Measurements from ENCODE around the gene RENBP. TPM values are rescaled to one million over a fixed set of nuclear protein-coding genes. Genes with fewer than 3 reads are reported as not detected.
A peak's percentile ranks its signal among the peaks of the same experiment; 100 is the strongest.

The RENBP gene
- total and polyA plus RNA-seq, 4 donors: 7.0 to 11.6 (median 10.3) TPM

DNA sequence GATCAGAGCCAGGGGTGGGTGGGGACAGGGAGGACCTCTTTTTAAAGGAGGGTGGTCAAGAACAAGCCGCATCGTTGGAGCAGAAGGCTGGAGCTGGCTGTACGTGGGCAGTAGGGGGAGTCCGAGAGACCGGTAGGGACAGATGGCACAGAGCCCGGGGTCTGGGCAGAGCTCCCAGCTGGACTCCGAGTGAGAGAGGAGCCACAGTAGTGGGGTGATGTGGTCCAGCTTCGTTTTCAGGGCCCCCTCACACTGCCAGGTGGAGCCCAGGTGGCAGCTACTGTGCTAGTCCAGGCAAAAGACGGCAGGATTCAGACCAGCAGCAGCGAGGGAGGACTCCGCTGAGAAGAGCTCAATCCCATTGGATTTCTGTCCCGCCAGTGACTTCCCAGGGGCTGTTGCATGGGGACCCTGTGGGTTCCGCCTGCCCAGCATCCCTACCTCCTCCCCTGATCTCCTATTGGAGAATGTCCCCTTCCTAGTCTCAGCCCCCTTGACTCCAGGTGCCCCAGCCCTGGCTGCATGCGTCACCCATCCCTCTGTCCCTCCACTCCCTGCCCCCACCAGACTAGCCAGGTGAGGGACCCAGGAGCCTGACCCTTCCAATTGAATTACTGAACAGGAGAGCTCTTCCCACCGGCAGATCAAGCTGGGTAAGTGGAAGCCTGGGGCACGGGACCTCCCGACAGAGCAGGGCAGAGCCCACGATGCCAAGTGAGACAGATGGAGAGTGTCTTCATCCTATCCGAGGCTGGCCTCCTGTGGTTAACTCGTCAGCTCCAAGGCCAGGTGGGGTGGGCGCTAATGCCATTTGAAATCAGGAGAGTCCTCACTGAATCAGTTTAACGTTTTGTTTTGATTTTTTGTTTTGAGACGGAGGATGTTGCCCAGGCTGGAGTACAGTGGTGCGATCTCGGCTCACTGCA is 21.2 kb downstream of the RENBP start:
- peaks cover 10% of the 10 kb centered on the region for H3K27me3 ChIP-seq (ENCODE audit: control insufficient read depth, insufficient read depth, low read length)
- H3K27ac ChIP-seq (ENCODE audit: low read depth, low read length): no peak overlapping the region
- DNase-seq (ENCODE audit: low read depth in 4 of 6, low spot score in 6 of 6): peak in 2 of 6 donors; percentile 65 to 71
- H3K9me3 ChIP-seq (ENCODE audit: control insufficient read depth, insufficient read depth, low read length): no peaks in the 10 kb centered on the region
- WGBS (ENCODE audit: insufficient coverage): 50% methylated on average over 23 of the region's 25 CpGs
- peaks cover 59% of the 10 kb centered on the region for H3K4me1 ChIP-seq (ENCODE audit: control insufficient read depth, insufficient read depth, low read length)
- no peak overlapping the region for H3K4me3 ChIP-seq (ENCODE audit: low read depth, low read length)
- peaks cover 5% of the 10 kb centered on the region for H3K36me3 ChIP-seq (ENCODE audit: control insufficient read depth, insufficient read depth, low read length)

DNA sequence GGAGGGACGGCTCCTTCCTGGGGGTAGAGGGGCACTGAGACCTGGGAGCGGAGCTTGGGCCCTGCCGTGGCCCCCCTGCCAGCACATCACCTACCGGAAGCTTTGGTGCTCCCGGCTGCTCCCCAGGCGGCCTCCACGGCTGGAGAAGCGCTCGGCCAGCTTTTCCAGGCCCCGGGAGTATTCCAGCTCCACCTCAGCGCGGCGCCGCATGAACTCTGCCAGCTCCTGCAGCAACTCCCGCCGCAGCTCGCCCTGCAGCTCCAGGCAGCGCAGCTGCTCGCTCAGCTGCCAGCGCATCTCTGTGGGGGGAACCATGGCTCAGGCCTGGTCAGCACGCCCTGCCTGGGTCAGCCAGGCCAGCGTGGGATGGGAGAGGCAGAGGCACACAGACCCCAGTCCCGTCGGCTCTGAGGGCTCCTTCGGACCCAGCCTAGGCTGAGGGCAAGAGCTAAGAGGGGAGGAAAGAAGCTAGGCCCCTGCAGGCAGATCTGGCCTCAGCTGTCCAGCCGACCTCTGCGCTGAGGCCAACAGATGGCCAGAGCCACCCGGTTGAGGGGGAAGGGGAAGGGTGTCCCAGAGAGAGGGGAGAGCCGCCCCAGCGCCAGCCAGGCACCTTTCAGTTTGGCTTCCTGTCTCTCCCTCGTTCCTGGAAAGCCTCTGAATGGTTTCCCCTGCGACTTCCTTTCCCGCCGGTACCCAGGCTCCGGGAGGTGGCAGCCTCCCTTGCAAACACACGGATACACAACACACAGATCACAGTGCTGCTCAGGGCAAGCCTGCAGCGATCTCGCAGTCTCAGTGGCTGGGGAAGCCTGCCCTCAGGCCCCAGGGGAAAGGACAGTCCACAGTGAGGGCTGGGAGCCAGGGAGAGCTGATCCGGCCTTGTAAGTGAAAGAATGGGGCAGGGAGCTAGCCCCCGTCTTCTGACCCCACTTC is 22.7 kb downstream of the RENBP start:
- H3K4me3 ChIP-seq (ENCODE audit: low read depth, low read length): no peak overlapping the region
- 62% methylated on average over 37 of the region's 40 CpGs for WGBS (ENCODE audit: insufficient coverage)
- peaks cover 10% of the 10 kb centered on the region for H3K27me3 ChIP-seq (ENCODE audit: control insufficient read depth, insufficient read depth, low read length)
- H3K9me3 ChIP-seq (ENCODE audit: control insufficient read depth, insufficient read depth, low read length): no peaks in the 10 kb centered on the region
- DNase-seq (ENCODE audit: low read depth in 4 of 6, low spot score in 6 of 6): peak in 1 of 6 donors; percentile 46
- H3K36me3 ChIP-seq (ENCODE audit: control insufficient read depth, insufficient read depth, low read length): peaks cover 2% of the 10 kb centered on the region
- peaks cover 48% of the 10 kb centered on the region for H3K4me1 ChIP-seq (ENCODE audit: control insufficient read depth, insufficient read depth, low read length)
- no peak overlapping the region for H3K27ac ChIP-seq (ENCODE audit: low read depth, low read length)

DNA sequence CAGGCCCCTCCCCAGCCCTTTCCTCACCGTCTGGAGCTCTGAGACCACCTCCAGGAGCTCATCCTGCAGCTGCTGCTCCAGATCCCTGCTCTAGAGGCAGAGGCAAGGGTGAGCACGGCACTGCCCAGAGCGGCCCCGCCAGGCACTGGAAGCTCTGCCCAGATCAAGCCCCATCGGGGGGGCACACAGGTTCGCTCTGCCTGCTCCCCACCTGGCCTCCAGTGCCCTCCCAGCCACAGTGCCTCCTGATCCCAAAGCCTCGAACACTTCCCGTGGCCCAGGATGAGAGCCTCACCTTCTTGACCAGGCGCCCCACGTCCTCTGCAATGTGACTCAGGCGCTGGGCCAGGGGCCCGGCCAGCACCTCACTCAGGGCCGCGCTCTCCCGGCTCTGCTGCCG is 23.4 kb downstream of the RENBP start:
- 76% methylated on average over 16 of the region's 16 CpGs for WGBS (ENCODE audit: insufficient coverage)
- no peak overlapping the region for H3K4me3 ChIP-seq (ENCODE audit: low read depth, low read length)

DNA sequence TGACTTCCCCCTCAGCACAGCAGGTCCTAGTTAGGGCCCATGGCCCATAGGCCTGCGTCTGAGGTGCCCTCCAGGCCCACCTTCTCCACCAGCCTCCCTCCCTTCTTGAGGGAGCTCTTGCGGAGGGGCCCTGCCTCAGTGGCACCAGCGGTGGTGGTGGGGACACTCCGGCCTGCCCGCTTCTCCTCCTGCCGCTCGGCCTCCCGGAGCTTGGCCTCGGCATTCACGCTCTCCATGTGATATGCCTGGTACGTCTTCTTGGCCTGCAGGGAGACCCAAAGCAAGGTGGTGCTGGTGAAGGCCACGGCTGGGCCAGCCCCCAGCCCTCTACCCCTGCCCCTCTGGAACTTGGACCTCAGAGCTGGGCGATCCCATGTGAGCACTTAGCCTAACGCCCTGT is 23.9 kb downstream of the RENBP start:
- Histone ChIP-seq H3K36me3 (ENCODE audit: control insufficient read depth, insufficient read depth, low read length) (peaks cover 2% of the 10 kb centered on the region), H3K9me3 (ENCODE audit: control insufficient read depth, insufficient read depth, low read length) (no peaks in the 10 kb centered on the region), H3K4me3 (ENCODE audit: low read depth, low read length) (no peak overlapping the region), H3K27ac (ENCODE audit: low read depth, low read length) (no peak overlapping the region), H3K27me3 (ENCODE audit: control insufficient read depth, insufficient read depth, low read length) (peaks cover 8% of the 10 kb centered on the region), H3K4me1 (ENCODE audit: control insufficient read depth, insufficient read depth, low read length) (peaks cover 37% of the 10 kb centered on the region)
- no peak for DNase-seq (ENCODE audit: low read depth in 4 of 6, low spot score in 6 of 6)
- WGBS (ENCODE audit: insufficient coverage): 93% methylated on average over 12 of the region's 14 CpGs

More for the DNA sequence above, 23.4 kb downstream of the RENBP start:
- H3K27me3 ChIP-seq (ENCODE audit: control insufficient read depth, insufficient read depth, low read length): peaks cover 10% of the 10 kb centered on the region
- no peak overlapping the region for H3K27ac ChIP-seq (ENCODE audit: low read depth, low read length)
- peaks cover 42% of the 10 kb centered on the region for H3K4me1 ChIP-seq (ENCODE audit: control insufficient read depth, insufficient read depth, low read length)
- no peak for DNase-seq (ENCODE audit: low read depth in 4 of 6, low spot score in 6 of 6)
- peaks cover 2% of the 10 kb centered on the region for H3K36me3 ChIP-seq (ENCODE audit: control insufficient read depth, insufficient read depth, low read length)
- H3K9me3 ChIP-seq (ENCODE audit: control insufficient read depth, insufficient read depth, low read length): no peaks in the 10 kb centered on the region

DNA sequence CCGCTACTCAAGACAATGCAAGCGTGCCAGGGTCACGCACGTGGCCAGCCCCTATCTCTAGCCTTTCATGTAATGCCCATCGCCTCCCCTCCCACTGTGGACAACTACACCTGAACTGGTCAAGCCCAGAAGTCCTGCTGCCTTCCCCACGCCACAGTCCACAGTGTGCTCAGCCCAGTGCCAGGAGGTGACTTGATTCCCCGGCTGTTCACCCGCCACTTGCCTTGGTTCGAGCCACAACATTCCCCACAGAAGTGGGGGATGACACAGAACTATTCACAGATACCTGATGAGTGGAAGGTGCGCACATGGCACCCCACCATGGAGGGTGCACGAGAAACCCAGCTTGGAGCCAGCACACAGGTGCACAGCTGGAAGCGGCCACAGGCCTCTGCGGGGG is 25.2 kb downstream of the RENBP start:
- no peak overlapping the region for H3K4me3 ChIP-seq (ENCODE audit: low read depth, low read length)
- 91% methylated on average over 13 of the region's 13 CpGs for WGBS (ENCODE audit: insufficient coverage)
- no peak overlapping the region for H3K27ac ChIP-seq (ENCODE audit: low read depth, low read length)
- peaks cover 26% of the 10 kb centered on the region for H3K4me1 ChIP-seq (ENCODE audit: control insufficient read depth, insufficient read depth, low read length)
- DNase-seq (ENCODE audit: low read depth in 4 of 6, low spot score in 6 of 6): no peak
- no peaks in the 10 kb centered on the region for H3K9me3 ChIP-seq (ENCODE audit: control insufficient read depth, insufficient read depth, low read length)
- H3K36me3 ChIP-seq (ENCODE audit: control insufficient read depth, insufficient read depth, low read length): peaks cover 2% of the 10 kb centered on the region
- H3K27me3 ChIP-seq (ENCODE audit: control insufficient read depth, insufficient read depth, low read length): peaks cover 8% of the 10 kb centered on the region

DNA sequence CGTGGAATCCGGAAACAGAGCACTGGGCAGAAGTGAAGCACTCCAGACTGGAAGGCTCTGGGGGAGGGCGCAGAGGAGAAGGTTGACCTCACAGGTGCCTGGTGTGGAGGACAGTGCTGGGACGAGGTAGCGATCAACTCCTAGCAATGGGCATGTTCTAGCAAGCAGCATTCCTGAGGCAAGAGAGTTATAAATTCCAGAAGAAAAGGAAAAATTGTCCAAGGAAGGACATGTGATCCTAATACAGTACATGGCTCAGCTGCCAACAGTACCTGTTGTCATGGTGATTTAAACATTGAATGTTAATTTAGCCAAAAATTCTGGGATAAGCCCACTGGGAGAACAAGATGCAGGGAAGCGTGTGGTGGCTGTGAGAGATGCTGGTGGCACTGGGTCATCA is 26.6 kb downstream of the RENBP start:
- H3K4me3 ChIP-seq (ENCODE audit: low read depth, low read length): no peak overlapping the region
- no peaks in the 10 kb centered on the region for H3K9me3 ChIP-seq (ENCODE audit: control insufficient read depth, insufficient read depth, low read length)
- H3K27ac ChIP-seq (ENCODE audit: low read depth, low read length): no peak overlapping the region
- peaks cover 14% of the 10 kb centered on the region for H3K4me1 ChIP-seq (ENCODE audit: control insufficient read depth, insufficient read depth, low read length)
- 76% methylated on average over 6 of the region's 6 CpGs for WGBS (ENCODE audit: insufficient coverage)
- peaks cover 3% of the 10 kb centered on the region for H3K27me3 ChIP-seq (ENCODE audit: control insufficient read depth, insufficient read depth, low read length)
- H3K36me3 ChIP-seq (ENCODE audit: control insufficient read depth, insufficient read depth, low read length): peaks cover 8% of the 10 kb centered on the region
- peak in 1 of 6 donors; percentile 35 for DNase-seq (ENCODE audit: low read depth in 4 of 6, low spot score in 6 of 6)

DNA sequence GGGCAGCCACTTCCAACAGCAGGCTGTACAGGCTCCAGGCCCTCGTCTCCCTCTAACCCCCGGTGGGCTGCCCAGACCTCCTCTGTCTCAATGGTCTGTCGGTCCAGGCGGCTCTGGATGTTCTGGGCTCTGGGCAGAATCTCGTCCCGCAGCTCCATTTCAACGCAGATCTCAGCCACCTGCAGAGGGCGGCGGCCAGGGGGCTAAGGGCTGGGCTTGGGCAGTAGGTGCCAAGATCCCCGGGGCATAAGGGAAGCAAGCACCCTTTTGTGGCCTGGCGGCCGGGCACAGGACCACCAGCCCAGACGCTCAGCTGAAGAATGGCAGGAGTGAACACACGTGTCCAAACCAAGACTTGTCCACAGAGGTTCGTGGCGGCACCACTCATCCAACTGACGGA is 30.7 kb downstream of the RENBP start:
- Histone ChIP-seq H3K4me3 (ENCODE audit: low read depth, low read length) (no peak overlapping the region), H3K27me3 (ENCODE audit: control insufficient read depth, insufficient read depth, low read length) (peaks cover 5% of the 10 kb centered on the region), H3K4me1 (ENCODE audit: control insufficient read depth, insufficient read depth, low read length) (peaks cover 4% of the 10 kb centered on the region), H3K36me3 (ENCODE audit: control insufficient read depth, insufficient read depth, low read length) (peaks cover 17% of the 10 kb centered on the region), H3K9me3 (ENCODE audit: control insufficient read depth, insufficient read depth, low read length) (no peaks in the 10 kb centered on the region), H3K27ac (ENCODE audit: low read depth, low read length) (no peak overlapping the region)
- 89% methylated on average over 17 of the region's 17 CpGs for WGBS (ENCODE audit: insufficient coverage)
- DNase-seq (ENCODE audit: low read depth in 4 of 6, low spot score in 6 of 6): no peak

DNA sequence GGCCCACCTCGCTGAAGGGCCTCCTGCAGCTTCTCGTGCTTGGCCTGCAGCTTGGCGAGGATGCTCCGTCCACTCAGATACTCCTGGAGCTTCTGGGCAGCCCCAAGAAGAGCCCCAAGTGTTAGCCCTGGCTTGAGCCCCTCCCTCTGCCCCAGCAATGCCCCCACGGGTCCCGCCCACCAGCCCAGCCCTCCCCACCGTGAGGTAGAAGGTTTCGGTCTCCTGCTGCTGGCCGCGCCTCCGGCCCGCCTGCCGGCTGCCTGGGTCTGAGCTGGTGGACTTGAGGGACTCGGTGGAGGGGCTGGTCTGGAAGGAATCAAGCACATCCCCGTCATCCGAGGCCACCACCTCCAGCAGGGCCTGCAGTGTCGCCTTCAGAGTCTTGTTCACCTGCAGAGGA is 31.2 kb downstream of the RENBP start:
- H3K36me3 ChIP-seq (ENCODE audit: control insufficient read depth, insufficient read depth, low read length): peaks cover 17% of the 10 kb centered on the region
- DNase-seq (ENCODE audit: low read depth in 4 of 6, low spot score in 6 of 6): no peak
- H3K27ac ChIP-seq (ENCODE audit: low read depth, low read length): no peak overlapping the region
- H3K4me1 ChIP-seq (ENCODE audit: control insufficient read depth, insufficient read depth, low read length): peaks cover 4% of the 10 kb centered on the region
- WGBS (ENCODE audit: insufficient coverage): 74% methylated on average over 9 of the region's 17 CpGs
- H3K9me3 ChIP-seq (ENCODE audit: control insufficient read depth, insufficient read depth, low read length): no peaks in the 10 kb centered on the region
- no peak overlapping the region for H3K4me3 ChIP-seq (ENCODE audit: low read depth, low read length)
- H3K27me3 ChIP-seq (ENCODE audit: control insufficient read depth, insufficient read depth, low read length): peaks cover 5% of the 10 kb centered on the region

DNA sequence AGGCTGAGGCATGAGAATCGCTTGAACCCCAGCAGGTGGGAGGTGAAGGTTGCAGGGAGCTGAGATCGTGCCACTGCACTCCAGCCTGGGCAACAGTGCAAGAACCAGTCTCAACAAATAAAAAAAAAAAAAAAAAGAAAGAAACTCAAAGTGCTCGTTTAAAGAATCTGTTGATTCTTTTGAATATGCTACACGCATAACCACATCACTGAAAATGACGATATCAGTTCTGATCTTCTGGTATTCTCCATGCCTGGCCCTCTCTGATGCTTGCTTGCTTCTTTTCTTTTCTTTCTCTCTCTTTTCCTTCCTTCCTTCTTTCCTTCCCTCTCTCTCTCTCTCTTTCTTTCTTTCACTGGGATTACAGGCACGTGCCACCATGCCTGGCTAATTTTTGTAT is 32.6 kb downstream of the RENBP start:
- H3K36me3 ChIP-seq (ENCODE audit: control insufficient read depth, insufficient read depth, low read length): peaks cover 22% of the 10 kb centered on the region
- peaks cover 5% of the 10 kb centered on the region for H3K27me3 ChIP-seq (ENCODE audit: control insufficient read depth, insufficient read depth, low read length)
- no peak overlapping the region for H3K27ac ChIP-seq (ENCODE audit: low read depth, low read length)
- peaks cover 4% of the 10 kb centered on the region for H3K4me1 ChIP-seq (ENCODE audit: control insufficient read depth, insufficient read depth, low read length)
- DNase-seq (ENCODE audit: low read depth in 4 of 6, low spot score in 6 of 6): no peak
- 100% methylated on average over 2 of the region's 6 CpGs for WGBS (ENCODE audit: insufficient coverage)
- no peak overlapping the region for H3K4me3 ChIP-seq (ENCODE audit: low read depth, low read length)
- no peaks in the 10 kb centered on the region for H3K9me3 ChIP-seq (ENCODE audit: control insufficient read depth, insufficient read depth, low read length)
